Endothelial cell of umbilical vein (primary cell): ENCODE data around the gene PTX3. TPM values are rescaled to one million over a fixed set of nuclear protein-coding genes. Genes with fewer than 3 reads are reported as not detected.

Experiments used
- BruUV-seq: library from RNA; stranded (reverse); fragments of 400-500 nt; replicated peaks from 2 replicates; lab custom pipeline; 2021; lab: Mats Ljungman, UMichigan
- CTCF ChIA-PET: fragments of 300-600, 350-600 bp; sonication (Branson Sonifier 250); formaldehyde crosslinking; loops from one replicate; lab custom pipeline; 2021; ENCODE audit warnings: antibody characterized with exemption, inconsistent platforms; lab: Charles Lee
- POLR2A ChIA-PET: fragments of 300-600, 350-600 bp; sonication (Branson Sonifier 250); formaldehyde crosslinking; loops from one replicate; lab custom pipeline; 2021; ENCODE audit warnings: antibody characterized with exemption, inconsistent platforms; lab: Charles Lee
- DNase-seq: peaks from one replicate; pipeline ENCODE4 v3.0.0-alpha.2; 2011; ENCODE audit warnings: low read depth, low spot score
- FAIRE-seq: peaks from 2 replicates; lab custom pipeline; 2011; peaks lifted over from hg19 to GRCh38; lab: Jason Lieb, UNC
- H2AFZ ChIP-seq: 2 replicates; pipeline ENCODE4 v1.6.0; 2012; ENCODE audit warnings: low read depth, low read length, control low read depth, inconsistent platforms
- H3K27ac ChIP-seq: 2 replicates; pipeline ENCODE4 v1.5.1; 2011; ENCODE audit warnings: low read depth, mild to moderate bottlenecking, control low read depth, low read length, moderate library complexity; ENCODE audit not compliant: insufficient read depth
- H3K27me3 ChIP-seq, 2 experiments: 2 replicates each; pipeline versions ENCODE4 v1.6.0 to v1.6.1; 2011; ENCODE audit warnings: low read length in 2 of 2, mixed read lengths in 1 of 2; ENCODE audit not compliant: control insufficient read depth in 2 of 2, insufficient read depth in 2 of 2
- H3K36me3 ChIP-seq, 2 experiments: 2 replicates in 1 of 2; 3 replicates in 1 of 2; pipeline ENCODE4 v1.5.1; 2011; ENCODE audit warnings: low read length in 2 of 2, mild to moderate bottlenecking in 1 of 2, moderate library complexity in 1 of 2; ENCODE audit not compliant: control insufficient read depth in 2 of 2, insufficient read depth in 2 of 2; ENCODE audit errors: extremely low read depth in 1 of 2
- H3K4me1 ChIP-seq: 3 replicates; pipeline ENCODE4 v1.5.1; 2011; ENCODE audit warnings: mild to moderate bottlenecking, low read length; ENCODE audit not compliant: control insufficient read depth, insufficient read depth; ENCODE audit errors: extremely low read depth
- H3K4me2 ChIP-seq: 2 replicates; pipeline ENCODE4 v1.6.1; 2011; ENCODE audit warnings: low read length, control low read depth, mixed read lengths; ENCODE audit not compliant: insufficient read depth
- H3K4me3 ChIP-seq, 3 experiments: fragments of 200-600 bp in 1 of 3; sonication (generic), shearing (Covaris generic) in 1 of 3; replicated peaks in 1 of 3; 2 replicates each; pipeline ENCODE4 v1.5.1; 2011 to 2016; ENCODE audit warnings: control low read depth in 3 of 3, low read length in 3 of 3, mild to moderate bottlenecking in 2 of 3, inconsistent platforms in 1 of 3, low read depth in 1 of 3, moderate library complexity in 1 of 3; ENCODE audit not compliant: insufficient read depth in 1 of 3
- H3K79me2 ChIP-seq: 2 replicates; pipeline ENCODE4 v1.6.0; 2012; ENCODE audit warnings: low read length, inconsistent platforms; ENCODE audit not compliant: control insufficient read depth, insufficient read depth
- H3K9ac ChIP-seq: replicated peaks from 2 replicates; pipeline ENCODE3; 2011; ENCODE audit warnings: low read length, control low read depth; ENCODE audit not compliant: insufficient read depth; ENCODE audit errors: extremely low read depth
- H3K9me1 ChIP-seq: replicated peaks from 3 replicates; pipeline ENCODE4 v1.6.0; 2011; ENCODE audit warnings: mild to moderate bottlenecking, low read length; ENCODE audit not compliant: control insufficient read depth, insufficient read depth; ENCODE audit errors: extremely low read depth
- H3K9me3 ChIP-seq: replicated peaks from 2 replicates; pipeline ENCODE4 v1.5.1; 2012; ENCODE audit warnings: low read length, inconsistent platforms; ENCODE audit not compliant: control insufficient read depth, insufficient read depth
- H4K20me1 ChIP-seq: replicated peaks from 2 replicates; pipeline ENCODE3; 2011; ENCODE audit warnings: mild to moderate bottlenecking, low read length; ENCODE audit not compliant: control insufficient read depth, insufficient read depth; ENCODE audit errors: extremely low read depth
- EZH2 ChIP-seq: IDR thresholded peaks from 2 replicates; pipeline ENCODE4 v1.6.1; 2012; ENCODE audit warnings: borderline replicate concordance, low read depth, mild to moderate bottlenecking, moderate library complexity, low read length, inconsistent platforms; ENCODE audit not compliant: severe bottlenecking
- FOS ChIP-seq: IDR thresholded peaks from 2 replicates; pipeline ENCODE4 v1.6.1; 2011; ENCODE audit warnings: mild to moderate bottlenecking, low read length, moderate library complexity, borderline replicate concordance; ENCODE audit not compliant: insufficient read depth
- GATA2 ChIP-seq: IDR thresholded peaks from 2 replicates; pipeline ENCODE4 v1.7.0; 2011; ENCODE audit warnings: low read depth, mild to moderate bottlenecking, moderate library complexity, mixed read lengths, low read length; ENCODE audit not compliant: insufficient read length, insufficient read depth
- JUN ChIP-seq: IDR thresholded peaks from 2 replicates; pipeline ENCODE4 v1.6.1; 2011; ENCODE audit warnings: borderline replicate concordance, low read depth; ENCODE audit not compliant: insufficient read length, insufficient read depth
- MYC ChIP-seq: IDR thresholded peaks from one replicate; pipeline ENCODE4 v1.6.1; 2011; ENCODE audit warnings: mild to moderate bottlenecking, low read depth, low read length
- POLR2A ChIP-seq: IDR thresholded peaks from 2 replicates; pipeline ENCODE4 v1.6.1; 2012; ENCODE audit warnings: low read depth, mild to moderate bottlenecking, control low read depth, low read length
- POLR2AphosphoS5 ChIP-seq: IDR thresholded peaks from 2 replicates; pipeline ENCODE4 v1.6.1; 2012; ENCODE audit warnings: low read depth, mild to moderate bottlenecking, control low read depth, low read length, moderate library complexity; ENCODE audit not compliant: insufficient read depth
- dilution Hi-C: fragments of 300-500 bp; cut with MboI; formaldehyde crosslinking; loops from one replicate; pipeline ENCODE4 v1.15.0; 2019; ENCODE audit warnings: low sequenced_read_pairs; ENCODE audit not compliant: extremely low pct_ligation_motif_present
- intact Hi-C: fragments of 100-400 bp; cut with micrococcal nuclease; formaldehyde crosslinking; loops from one replicate; pipeline ENCODE4 v1.10.0; 2022
- polyA plus RNA-seq, 4 experiments: library from polyadenylated mRNA; depleted of rRNA in 3 of 4; stranded (reverse) in 3 of 4; unstranded in 1 of 4; fragments of >200 nt; gene quantifications; 2 replicates each; pipeline versions ENCODE4 v1.2.1 to v1.2.3, GENCODE V29; 2011 to 2012; ENCODE audit warnings: missing spikeins in 1 of 4
- total RNA-seq: library from RNA; stranded (reverse); gene quantifications from 2 replicates; pipeline ENCODE4 v1.2.3, GENCODE V29; 2021
- TF ChIP-seq, protein P1 (sequence below): IDR thresholded peaks from 2 replicates; pipeline ENCODE4 v1.6.1; 2011; ENCODE audit not compliant: insufficient read depth, insufficient read length
- TF ChIP-seq, protein P2 (sequence below), 2 donors: IDR thresholded peaks; 1 replicate in 1 of 2; 2 replicates in 1 of 2; pipeline ENCODE4 v1.5.1; 2011; ENCODE audit warnings: low read length in 2 of 2, mild to moderate bottlenecking in 2 of 2, moderate library complexity in 2 of 2, control low read depth in 1 of 2, inconsistent platforms in 1 of 2, low read depth in 1 of 2; ENCODE audit not compliant: insufficient read depth in 1 of 2; ENCODE audit errors: extremely low read depth in 1 of 2

Gene PTX3
- total and polyA plus RNA-seq, 2 donors (not counting 3 experiments of a cell fraction or from before 2014, with no cell fraction given): 122 to 172 TPM

DNA sequence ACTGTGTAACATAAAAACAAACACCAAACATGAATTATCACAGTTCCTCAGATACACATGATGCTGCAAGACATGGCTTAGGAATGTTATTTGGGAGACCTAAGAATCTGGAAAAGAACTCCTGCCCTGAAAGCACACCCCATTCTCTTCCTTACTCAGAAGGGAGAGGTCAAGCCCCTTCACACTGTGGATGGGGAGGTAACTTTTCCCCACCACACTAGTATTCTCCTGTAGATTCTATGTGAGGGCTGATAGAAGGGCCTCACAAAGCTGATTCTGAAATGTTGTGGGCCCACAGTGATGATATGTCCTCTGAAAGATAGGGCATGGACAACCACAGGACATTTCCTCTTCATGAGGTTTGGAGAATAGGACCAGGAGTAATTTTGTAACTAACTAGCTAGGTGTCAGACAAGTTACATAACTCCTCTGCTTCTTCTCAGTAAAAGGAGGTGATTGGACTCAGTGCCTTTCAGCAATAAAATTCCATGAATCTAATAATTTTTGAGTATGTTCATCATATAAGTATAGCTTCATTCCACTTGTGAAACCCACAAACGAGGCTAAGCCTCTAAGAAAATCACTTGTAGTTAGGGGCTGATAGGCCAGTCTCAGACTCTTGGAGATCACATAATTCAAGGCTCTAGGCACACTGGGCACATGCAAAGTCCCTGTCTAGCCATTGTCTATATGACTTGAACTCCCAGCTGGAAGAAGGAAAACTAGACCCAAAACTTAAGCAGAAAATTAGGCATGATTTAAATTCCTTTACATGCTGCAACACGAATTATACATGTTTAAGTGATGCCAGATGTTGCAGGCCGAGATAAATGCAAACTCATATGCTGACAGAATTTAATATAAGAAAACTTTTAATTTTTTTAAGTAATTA is 7.5 kb downstream of the PTX3 start:
- BruUV-seq: no TSS peak
- Histone ChIP-seq H3K79me2 (peaks cover 42% of the 10 kb centered on the region), H3K4me1 (peaks cover 51% of the 10 kb centered on the region), H3K27me3 (no peaks in the 10 kb centered on the region), H3K4me2 (no peak overlapping the region), H3K9ac (no peak overlapping the region), H3K27ac (peak overlapping the region; percentile 8), H2AFZ (no peak overlapping the region), H3K9me1 (no peaks in the 10 kb centered on the region), H4K20me1 (no peaks in the 10 kb centered on the region), H3K36me3 (peaks cover 0 to 17% of the 10 kb centered on the region in 2 experiments), H3K9me3 (no peaks in the 10 kb centered on the region), H3K4me3 (no peak overlapping the region)
- CTCF ChIA-PET: interaction anchor here (1.0 to 3.5 kb wide), 14 partner anchors 8 to 243 kb away, joined by 3 to 26 read pairs (median 6); partner anchors contain the start of gene PTX3
- POLR2A ChIA-PET: no interaction called here
- TF ChIP-seq POLR2AphosphoS5 (peak; percentile 77), EZH2 (no peak), FOS (no peak), JUN (no peak), POLR2A (peak; percentile 86), GATA2 (peak; percentile 16), MYC (no peak)
- TF ChIP-seq, protein P1, sequence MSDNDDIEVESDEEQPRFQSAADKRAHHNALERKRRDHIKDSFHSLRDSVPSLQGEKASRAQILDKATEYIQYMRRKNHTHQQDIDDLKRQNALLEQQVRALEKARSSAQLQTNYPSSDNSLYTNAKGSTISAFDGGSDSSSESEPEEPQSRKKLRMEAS: no peak
- TF ChIP-seq, protein P2, sequence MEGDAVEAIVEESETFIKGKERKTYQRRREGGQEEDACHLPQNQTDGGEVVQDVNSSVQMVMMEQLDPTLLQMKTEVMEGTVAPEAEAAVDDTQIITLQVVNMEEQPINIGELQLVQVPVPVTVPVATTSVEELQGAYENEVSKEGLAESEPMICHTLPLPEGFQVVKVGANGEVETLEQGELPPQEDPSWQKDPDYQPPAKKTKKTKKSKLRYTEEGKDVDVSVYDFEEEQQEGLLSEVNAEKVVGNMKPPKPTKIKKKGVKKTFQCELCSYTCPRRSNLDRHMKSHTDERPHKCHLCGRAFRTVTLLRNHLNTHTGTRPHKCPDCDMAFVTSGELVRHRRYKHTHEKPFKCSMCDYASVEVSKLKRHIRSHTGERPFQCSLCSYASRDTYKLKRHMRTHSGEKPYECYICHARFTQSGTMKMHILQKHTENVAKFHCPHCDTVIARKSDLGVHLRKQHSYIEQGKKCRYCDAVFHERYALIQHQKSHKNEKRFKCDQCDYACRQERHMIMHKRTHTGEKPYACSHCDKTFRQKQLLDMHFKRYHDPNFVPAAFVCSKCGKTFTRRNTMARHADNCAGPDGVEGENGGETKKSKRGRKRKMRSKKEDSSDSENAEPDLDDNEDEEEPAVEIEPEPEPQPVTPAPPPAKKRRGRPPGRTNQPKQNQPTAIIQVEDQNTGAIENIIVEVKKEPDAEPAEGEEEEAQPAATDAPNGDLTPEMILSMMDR (IDR thresholded peaks at IDR 0.05; ENCODE audit: extremely low read depth in 1 of 2, insufficient read depth in 1 of 2, low read depth in 1 of 2, low read length in 2 of 2): no peak
- no peak for FAIRE-seq
- dilution Hi-C loops (no loop called here), intact Hi-C loops (loop anchor here (2.0 kb wide), 1 partner anchor 49 kb away; no protein-coding TSS in a partner anchor)
- DNase-seq: no peak
